ENCODE results near the gene TRIM6. TPM values are rescaled to one million over a fixed set of nuclear protein-coding genes. Genes with fewer than 3 reads are reported as not detected.
"Not testable (repeated sequence)": the region's sequence is repeated elsewhere in the genome, so short reads cannot be mapped to it uniquely, and the experiment has no call there.

TRIM6 gene
- total RNA-seq, 1 experiment from 2014 or later = 17.9 TPM

DNA sequence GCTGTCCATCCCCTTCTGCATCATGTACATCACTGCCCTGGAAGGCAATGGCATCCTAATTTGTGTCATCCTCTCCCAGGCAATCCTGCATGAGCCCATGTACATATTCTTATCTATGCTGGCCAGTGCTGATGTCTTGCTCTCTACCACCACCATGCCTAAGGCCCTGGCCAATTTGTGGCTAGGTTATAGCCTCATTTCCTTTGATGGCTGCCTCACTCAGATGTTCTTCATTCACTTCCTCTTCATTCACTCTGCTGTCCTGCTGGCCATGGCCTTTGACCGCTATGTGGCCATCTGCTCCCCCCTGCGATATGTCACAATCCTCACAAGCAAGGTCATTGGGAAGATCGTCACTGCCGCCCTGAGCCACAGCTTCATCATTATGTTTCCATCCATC, 15.4 kb upstream of the TRIM6 start:
- Histone ChIP-seq H3K18ac (ENCODE audit: insufficient read length, low read depth, low read length) (no peak overlapping the region), H4K8ac (replicated peaks; ENCODE audit: insufficient read length, low read depth, low read length) (no peak overlapping the region), H3K4me2 (ENCODE audit: insufficient read depth, insufficient read length, low read length) (no peak overlapping the region), H4K20me1 (ENCODE audit: control insufficient read depth, insufficient read depth, insufficient read length) (no peaks in the 10 kb centered on the region), H3K9me3 (ENCODE audit: control insufficient read depth, low read depth, low read length) (no peaks in the 10 kb centered on the region), H3K14ac (ENCODE audit: insufficient read depth, low read length) (no peak overlapping the region), H2BK15ac (ENCODE audit: low read depth, low read length) (no peak overlapping the region), H2BK120ac (ENCODE audit: low read depth, low read length, poor library complexity, severe bottlenecking) (no peak overlapping the region), H3K79me1 (ENCODE audit: insufficient read depth, low read depth, low read length, poor library complexity, severe bottlenecking) (no peaks in the 10 kb centered on the region), H2AK5ac (ENCODE audit: insufficient read length, low read length) (no peak overlapping the region), H3T11ph (ENCODE audit: low read length) (no peak overlapping the region), H3K23me2 (ENCODE audit: insufficient read length, low read depth, low read length, poor library complexity, severe bottlenecking) (no peaks in the 10 kb centered on the region), H3K23ac (ENCODE audit: insufficient read length, low read depth, low read length) (no peak overlapping the region), H2AFZ (ENCODE audit: low read length) (no peak overlapping the region), H3K9ac (ENCODE audit: extremely low read depth, insufficient read length, low read length) (no peak overlapping the region), H2BK12ac (ENCODE audit: insufficient read length, low read depth, low read length) (no peak overlapping the region), H2BK5ac (ENCODE audit: insufficient read length, low read length) (no peak overlapping the region), H4K5ac (ENCODE audit: insufficient read length, low read depth, low read length) (no peak overlapping the region), H3K79me2 (ENCODE audit: insufficient read depth, low read length) (no peaks in the 10 kb centered on the region), H2BK20ac (ENCODE audit: low read depth, low read length, poor library complexity, severe bottlenecking) (no peak overlapping the region), H3K27me3 (ENCODE audit: insufficient read depth, low read length) (no peaks in the 10 kb centered on the region), H4K91ac (ENCODE audit: insufficient read length, low read depth, low read length) (no peak overlapping the region), H3K27ac (ENCODE audit: insufficient read length, low read depth, low read length) (no peak overlapping the region), H3K4ac (ENCODE audit: low read depth, low read length) (no peak overlapping the region), H3K4me1 (ENCODE audit: insufficient read depth, low read length) (no peaks in the 10 kb centered on the region), H3K56ac (ENCODE audit: insufficient read length, low read depth, low read length) (no peak overlapping the region)
- H3K27me3 Mint-ChIP-seq (ENCODE audit: low read depth) = no peaks in the 10 kb centered on the region
- DNase-seq = no peak
- H3K4me1 Mint-ChIP-seq = no peaks in the 10 kb centered on the region
- H3K36me3 Mint-ChIP-seq (ENCODE audit: insufficient read depth in 1 of 3, low read depth in 3 of 3) = no peaks in the 10 kb centered on the region
- TF ChIP-seq, protein P1, sequence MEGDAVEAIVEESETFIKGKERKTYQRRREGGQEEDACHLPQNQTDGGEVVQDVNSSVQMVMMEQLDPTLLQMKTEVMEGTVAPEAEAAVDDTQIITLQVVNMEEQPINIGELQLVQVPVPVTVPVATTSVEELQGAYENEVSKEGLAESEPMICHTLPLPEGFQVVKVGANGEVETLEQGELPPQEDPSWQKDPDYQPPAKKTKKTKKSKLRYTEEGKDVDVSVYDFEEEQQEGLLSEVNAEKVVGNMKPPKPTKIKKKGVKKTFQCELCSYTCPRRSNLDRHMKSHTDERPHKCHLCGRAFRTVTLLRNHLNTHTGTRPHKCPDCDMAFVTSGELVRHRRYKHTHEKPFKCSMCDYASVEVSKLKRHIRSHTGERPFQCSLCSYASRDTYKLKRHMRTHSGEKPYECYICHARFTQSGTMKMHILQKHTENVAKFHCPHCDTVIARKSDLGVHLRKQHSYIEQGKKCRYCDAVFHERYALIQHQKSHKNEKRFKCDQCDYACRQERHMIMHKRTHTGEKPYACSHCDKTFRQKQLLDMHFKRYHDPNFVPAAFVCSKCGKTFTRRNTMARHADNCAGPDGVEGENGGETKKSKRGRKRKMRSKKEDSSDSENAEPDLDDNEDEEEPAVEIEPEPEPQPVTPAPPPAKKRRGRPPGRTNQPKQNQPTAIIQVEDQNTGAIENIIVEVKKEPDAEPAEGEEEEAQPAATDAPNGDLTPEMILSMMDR (conservative IDR thresholded peaks at IDR 0.05) = no peak
- H3K4me3 Mint-ChIP-seq = no peak overlapping the region
- no CpG with 5 or more reads among the region's 4 CpGs for WGBS (ENCODE audit: extremely low coverage, insufficient read length, low lambda C conversion rate)
- no peak overlapping the region for H3K27ac Mint-ChIP-seq
- no peaks in the 10 kb centered on the region; a peak in 1 of 5 replicates for H3K9me3 Mint-ChIP-seq

DNA sequence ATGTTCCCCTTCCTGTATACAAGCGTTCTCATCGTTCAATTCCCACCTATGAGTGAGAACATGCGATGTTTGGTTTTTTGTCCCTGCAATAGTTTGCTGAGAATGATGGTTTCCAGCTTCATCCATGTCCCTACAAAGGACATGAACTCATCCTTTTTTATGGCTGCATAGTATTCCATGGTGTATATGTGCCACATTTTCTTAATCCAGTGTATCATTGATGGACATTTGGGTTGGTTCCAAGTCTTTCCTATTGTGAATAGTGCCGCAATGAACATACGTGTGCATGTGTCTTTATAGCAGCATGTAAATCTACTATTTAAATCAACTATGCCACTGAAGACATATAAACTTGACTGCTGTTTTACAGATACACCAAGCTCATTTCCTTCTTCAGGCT, 12.0 kb upstream of the TRIM6 start:
- not testable (repeated sequence) for H4K8ac ChIP-seq (replicated peaks; ENCODE audit: insufficient read length, low read depth, low read length); H2BK120ac ChIP-seq (ENCODE audit: low read depth, low read length, poor library complexity, severe bottlenecking); H3K36me3 Mint-ChIP-seq (ENCODE audit: insufficient read depth in 1 of 3, low read depth in 3 of 3); H4K20me1 ChIP-seq (ENCODE audit: control insufficient read depth, insufficient read depth, insufficient read length); H2BK15ac ChIP-seq (ENCODE audit: low read depth, low read length); H2AFZ ChIP-seq (ENCODE audit: low read length); H4K91ac ChIP-seq (ENCODE audit: insufficient read length, low read depth, low read length); H3K9ac ChIP-seq (ENCODE audit: extremely low read depth, insufficient read length, low read length); H3K56ac ChIP-seq (ENCODE audit: insufficient read length, low read depth, low read length); DNase-seq; H2BK12ac ChIP-seq (ENCODE audit: insufficient read length, low read depth, low read length); H3K4ac ChIP-seq (ENCODE audit: low read depth, low read length); H3K79me1 ChIP-seq (ENCODE audit: insufficient read depth, low read depth, low read length, poor library complexity, severe bottlenecking); H4K5ac ChIP-seq (ENCODE audit: insufficient read length, low read depth, low read length); H3K27ac ChIP-seq (ENCODE audit: insufficient read length, low read depth, low read length); H3K4me1 Mint-ChIP-seq; H3K14ac ChIP-seq (ENCODE audit: insufficient read depth, low read length); H3K18ac ChIP-seq (ENCODE audit: insufficient read length, low read depth, low read length); H3K4me1 ChIP-seq (ENCODE audit: insufficient read depth, low read length); H3K4me2 ChIP-seq (ENCODE audit: insufficient read depth, insufficient read length, low read length); H3K23ac ChIP-seq (ENCODE audit: insufficient read length, low read depth, low read length); H2BK5ac ChIP-seq (ENCODE audit: insufficient read length, low read length); H2BK20ac ChIP-seq (ENCODE audit: low read depth, low read length, poor library complexity, severe bottlenecking); H3K9me3 ChIP-seq (ENCODE audit: control insufficient read depth, low read depth, low read length); H3K4me3 Mint-ChIP-seq; H3K27me3 ChIP-seq (ENCODE audit: insufficient read depth, low read length); H3T11ph ChIP-seq (ENCODE audit: low read length); H3K27ac Mint-ChIP-seq; H2AK5ac ChIP-seq (ENCODE audit: insufficient read length, low read length); H3K9me3 Mint-ChIP-seq; H3K23me2 ChIP-seq (ENCODE audit: insufficient read length, low read depth, low read length, poor library complexity, severe bottlenecking); H3K79me2 ChIP-seq (ENCODE audit: insufficient read depth, low read length); H3K27me3 Mint-ChIP-seq (ENCODE audit: low read depth)
- no CpG with 5 or more reads among the region's 5 CpGs for WGBS (ENCODE audit: extremely low coverage, insufficient read length, low lambda C conversion rate)

Measured in H9 (cell line).